HepG2 (cell line): ENCODE data around the gene TSEN34. TPM values are rescaled to one million over a fixed set of nuclear protein-coding genes. Genes with fewer than 3 reads are reported as not detected.

Experiments used
- AGO2 ChIP-seq: fragments of 200-400 bp; formaldehyde crosslinking; optimal IDR thresholded peaks from 2 replicates; pipeline ENCODE3; 2017; ENCODE audit warnings: mild to moderate bottlenecking, low read depth, low read length, moderate library complexity
- ATF4 ChIP-seq, 2 experiments: fragments of 450-650 bp in 1 of 2; sonication (generic) in 1 of 2; formaldehyde crosslinking; IDR thresholded peaks; 2 replicates each; pipeline versions ENCODE4 v1.5.0 to v1.8.0; 2020 to 2022; ENCODE audit warnings: mild to moderate bottlenecking in 1 of 2, missing genetic modification reagents in 1 of 2
- BRD4 ChIP-seq: sonication (generic); formaldehyde crosslinking; IDR thresholded peaks from 2 replicates; pipeline ENCODE4 v1.4.0; 2020; ENCODE audit warnings: missing genetic modification reagents
- GRHL1 ChIP-seq: sonication (generic); formaldehyde crosslinking; conservative IDR thresholded peaks from 2 replicates; pipeline ENCODE4 v1.8.0; 2022; ENCODE audit warnings: missing genetic modification reagents
- IRF9 ChIP-seq: sonication (generic); formaldehyde crosslinking; IDR thresholded peaks from 2 replicates; pipeline ENCODE4 v1.8.0; 2022; ENCODE audit warnings: missing genetic modification reagents, mild to moderate bottlenecking, borderline replicate concordance
- KDM5A ChIP-seq: fragments of 200-600 bp; sonication (generic); IDR thresholded peaks from 2 replicates; pipeline ENCODE4 v1.7.0; 2018; ENCODE audit warnings: antibody characterized with exemption, mild to moderate bottlenecking, low read length, borderline replicate concordance
- KLF16 ChIP-seq, 2 experiments: sonication (generic) in 1 of 2; formaldehyde crosslinking in 1 of 2; IDR thresholded peaks; 2 replicates each; pipeline versions ENCODE4 v1.6.1 to v1.8.0; 2016 to 2023; ENCODE audit warnings: missing genetic modification reagents in 2 of 2, missing compliant biosample characterization in 1 of 2
- MIER3 ChIP-seq: IDR thresholded peaks from 2 replicates; pipeline ENCODE4 v1.6.1; 2016; ENCODE audit warnings: missing compliant biosample characterization, borderline replicate concordance
- MXD4 ChIP-seq: IDR thresholded peaks from 2 replicates; pipeline ENCODE4 v1.6.1; 2016; ENCODE audit warnings: mild to moderate bottlenecking, missing biosample characterization, missing genetic modification reagents
- PCBP2 ChIP-seq: fragments of 200-400 bp; formaldehyde crosslinking; optimal IDR thresholded peaks from 2 replicates; pipeline ENCODE3; 2018; ENCODE audit warnings: low read length, low read depth; ENCODE audit not compliant: poor library complexity, severe bottlenecking
- POGZ ChIP-seq: sonication (generic); formaldehyde crosslinking; IDR thresholded peaks from 2 replicates; pipeline ENCODE4 v1.4.0; 2020; ENCODE audit warnings: mild to moderate bottlenecking, missing genetic modification reagents
- PPARG ChIP-seq: conservative IDR thresholded peaks from 2 replicates; pipeline ENCODE4 v1.6.1; 2016; ENCODE audit warnings: missing biosample characterization, missing genetic modification reagents
- RARA ChIP-seq: IDR thresholded peaks from 2 replicates; pipeline ENCODE4 v1.6.1; 2016; ENCODE audit warnings: missing genetic modification reagents, missing compliant biosample characterization
- SMC3 ChIP-seq: IDR thresholded peaks from 2 replicates; pipeline ENCODE4 v1.6.1; 2011; ENCODE audit warnings: low read length, improper control_type of control experiment
- SPEN ChIP-seq: sonication (generic); formaldehyde crosslinking; IDR thresholded peaks from 2 replicates; pipeline ENCODE4 v1.5.1; 2020; ENCODE audit warnings: low read depth, mild to moderate bottlenecking, missing genetic modification reagents
- THAP8 ChIP-seq: sonication (generic); formaldehyde crosslinking; IDR thresholded peaks from 2 replicates; pipeline ENCODE4 v1.5.1; 2020; ENCODE audit warnings: missing genetic modification reagents, mild to moderate bottlenecking, borderline replicate concordance
- TOE1 ChIP-seq: sonication (generic); formaldehyde crosslinking; IDR thresholded peaks from 2 replicates; pipeline ENCODE4 v1.4.0; 2020; ENCODE audit warnings: mild to moderate bottlenecking, missing genetic modification reagents
- ZBTB1 ChIP-seq: sonication (generic); formaldehyde crosslinking; IDR thresholded peaks from 2 replicates; pipeline ENCODE4 v1.4.0; 2020; ENCODE audit warnings: missing genetic modification reagents, borderline replicate concordance
- ZNF546 ChIP-seq: sonication (generic); formaldehyde crosslinking; conservative IDR thresholded peaks from 2 replicates; pipeline ENCODE4 v1.8.1; 2023; ENCODE audit warnings: mild to moderate bottlenecking, missing genetic modification reagents
- ZNF598 ChIP-seq: sonication (generic); formaldehyde crosslinking; IDR thresholded peaks from 2 replicates; pipeline ENCODE4 v1.5.1; 2020; ENCODE audit warnings: mild to moderate bottlenecking, missing genetic modification reagents, borderline replicate concordance
- ZNF83 ChIP-seq: sonication (generic); formaldehyde crosslinking; IDR thresholded peaks from 2 replicates; pipeline ENCODE4 v1.4.0; 2020; ENCODE audit warnings: missing genetic modification reagents, mild to moderate bottlenecking, borderline replicate concordance
- ZNF878 ChIP-seq: sonication (generic); formaldehyde crosslinking; IDR thresholded peaks from 2 replicates; pipeline ENCODE4 v1.8.1; 2023; ENCODE audit warnings: mild to moderate bottlenecking, missing genetic modification reagents, moderate library complexity
- polyA plus RNA-seq, 8 experiments: library from polyadenylated mRNA; depleted of rRNA in 3 of 8; stranded (reverse) in 7 of 8; unstranded in 1 of 8; fragments of >200 nt; fragmentation: Illumina TruSeq in 4 of 8; extraction: Trizol in 4 of 8; gene quantifications; 2 replicates each; pipeline versions ENCODE4 v1.2.1 to v1.2.3, GENCODE V29; 2011 to 2016; ENCODE audit warnings: low read depth in 4 of 8, missing spikeins in 1 of 8, mixed read lengths in 1 of 8; ENCODE audit not compliant: insufficient read depth in 1 of 8
- total RNA-seq, 5 experiments: library from RNA; depleted of rRNA; stranded (reverse); fragments of >200 nt; fragmentation: Illumina TruSeq; extraction: Trizol; gene quantifications; 2 replicates each; pipeline ENCODE4 v1.2.3, GENCODE V29; 2016; ENCODE audit warnings: low read depth in 1 of 5
- TF ChIP-seq, protein P1 (sequence below): sonication (generic); formaldehyde crosslinking; conservative IDR thresholded peaks from 2 replicates; pipeline ENCODE4 v1.8.0; 2022; ENCODE audit warnings: mild to moderate bottlenecking, moderate library complexity, missing genetic modification reagents

TSEN34 gene
- total and polyA plus RNA-seq, 2 of the 13 experiments (the other 11 are each of a cell fraction or from before 2014, with no cell fraction given), result 55.1 to 65.4 TPM

DNA sequence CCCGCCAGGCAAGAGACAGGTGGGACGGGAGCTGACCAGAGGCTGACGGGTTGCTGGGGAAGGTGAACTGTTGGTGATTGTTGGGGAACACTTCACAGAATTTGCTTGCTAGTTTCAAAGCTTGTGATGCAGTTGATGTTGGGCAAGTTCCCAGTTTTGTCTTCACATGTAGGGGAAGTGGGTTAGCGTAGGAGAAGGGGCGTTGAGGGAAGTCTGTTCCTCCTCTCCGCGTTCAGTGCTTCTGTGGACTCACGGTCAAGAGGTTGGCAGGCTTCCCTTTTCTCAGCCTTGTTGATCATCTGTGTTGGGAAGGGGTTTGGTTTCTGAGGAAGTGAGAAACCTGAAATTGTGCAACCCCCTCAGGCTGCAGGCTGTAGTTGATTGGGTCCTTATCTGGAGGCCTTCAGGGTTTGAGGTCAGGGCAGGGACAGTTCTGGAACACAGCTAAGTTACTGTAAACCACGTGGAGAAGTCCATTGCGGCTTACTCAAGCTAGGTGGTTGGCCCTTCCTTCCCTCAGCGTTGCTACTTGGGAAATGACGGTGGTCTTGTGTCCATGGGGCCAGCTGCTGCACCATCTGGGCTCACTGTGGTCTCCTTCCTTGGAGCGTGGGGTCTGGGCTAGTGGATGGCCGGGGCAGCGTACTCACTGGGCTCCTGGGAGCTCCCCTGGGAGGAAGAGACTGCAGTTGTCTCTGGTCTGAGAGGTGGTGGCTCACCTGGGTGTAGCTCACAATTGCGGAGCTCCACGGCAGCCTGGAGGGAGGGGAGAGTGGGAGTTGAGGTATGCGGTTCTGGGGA lies 17.1 kb downstream of the TSEN34 start (continued):
- 0 out of 2 replicates have a peak, but pooled peaks have one; percentile 15 for TF ChIP-seq PPARG (CRISPR knock-in tag)
- no peak for TF ChIP-seq KLF16 (CRISPR knock-in tag; IDR thresholded peaks at IDR 0.05)
- TF ChIP-seq ZNF83 (CRISPR knock-in tag), result no peak
- peak; percentile 76 for TF ChIP-seq RARA
- 0 out of 4 replicates have a peak, but pooled peaks of 1 of the 2 experiments have one; percentile 8 for TF ChIP-seq ATF4 (CRISPR knock-in tag; IDR thresholded peaks at IDR 0.05)
- TF ChIP-seq IRF9 (CRISPR knock-in tag), result no peak
- TF ChIP-seq POGZ (CRISPR knock-in tag), result no peak
- TF ChIP-seq AGO2, result peak; percentile 34
- no peak for TF ChIP-seq BRD4 (CRISPR knock-in tag)
- no peak for TF ChIP-seq GRHL1 (CRISPR knock-in tag)
- no peak for TF ChIP-seq ZNF878 (CRISPR knock-in tag)
- TF ChIP-seq ZNF546, result no peak
- no peak for TF ChIP-seq MIER3 (CRISPR knock-in tag)
- no peak for TF ChIP-seq ZNF598 (CRISPR knock-in tag)
- TF ChIP-seq KDM5A, result no peak
- TF ChIP-seq THAP8, result no peak
- TF ChIP-seq TOE1 (CRISPR knock-in tag), result no peak
- peak; percentile 45; the same call in 1 of the 2 replicates for TF ChIP-seq MXD4
- TF ChIP-seq SMC3, result no peak
- no peak for TF ChIP-seq PCBP2
- peak; percentile 42; the same call in 1 of the 2 replicates for TF ChIP-seq SPEN (CRISPR knock-in tag)
- TF ChIP-seq, protein P1, sequence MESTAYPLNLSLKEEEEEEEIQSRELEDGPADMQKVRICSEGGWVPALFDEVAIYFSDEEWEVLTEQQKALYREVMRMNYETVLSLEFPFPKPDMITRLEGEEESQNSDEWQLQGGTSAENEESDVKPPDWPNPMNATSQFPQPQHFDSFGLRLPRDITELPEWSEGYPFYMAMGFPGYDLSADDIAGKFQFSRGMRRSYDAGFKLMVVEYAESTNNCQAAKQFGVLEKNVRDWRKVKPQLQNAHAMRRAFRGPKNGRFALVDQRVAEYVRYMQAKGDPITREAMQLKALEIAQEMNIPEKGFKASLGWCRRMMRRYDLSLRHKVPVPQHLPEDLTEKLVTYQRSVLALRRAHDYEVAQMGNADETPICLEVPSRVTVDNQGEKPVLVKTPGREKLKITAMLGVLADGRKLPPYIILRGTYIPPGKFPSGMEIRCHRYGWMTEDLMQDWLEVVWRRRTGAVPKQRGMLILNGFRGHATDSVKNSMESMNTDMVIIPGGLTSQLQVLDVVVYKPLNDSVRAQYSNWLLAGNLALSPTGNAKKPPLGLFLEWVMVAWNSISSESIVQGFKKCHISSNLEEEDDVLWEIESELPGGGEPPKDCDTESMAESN (CRISPR knock-in tag), result 0 out of 2 replicates have a peak, but pooled peaks have one; percentile 47
- no peak for TF ChIP-seq ZBTB1
